HepG2 (cell line): ENCODE data around the gene ROM1. TPM values are rescaled to one million over a fixed set of nuclear protein-coding genes. Genes with fewer than 3 reads are reported as not detected.

Source experiments
- ATAC-seq: fragments of 200-7000 bp; cut with Tn5 transposase; 3 replicates; pipeline ENCODE4 v1.9.1; 2020; ENCODE audit warnings: mild to moderate bottlenecking, moderate library complexity
- BruUV-seq: library from RNA; stranded (reverse); fragments of 400-500 nt; replicated peaks from 2 replicates; lab custom pipeline; 2021; lab: Mats Ljungman, UMichigan
- CTCF ChIA-PET: fragments of 300-600 bp; formaldehyde crosslinking; extraction: SDS; loops from one replicate; lab custom pipeline; 2021; ENCODE audit warnings: low total read pairs, inconsistent platforms, low intra/inter-chr PET ratio; lab: Yijun Ruan, JAX
- POLR2A ChIA-PET: fragments of 350-600 bp; sonication (Branson Sonifier 250); formaldehyde crosslinking; loops from one replicate; lab custom pipeline; 2020; ENCODE audit warnings: antibody characterized with exemption, inconsistent platforms; lab: Yijun Ruan, JAX
- DNase-seq: peaks from one replicate; pipeline ENCODE4 v3.0.0-alpha.2; 2015; ENCODE audit warnings: low spot score
- FAIRE-seq: peaks from 3 replicates; lab custom pipeline; 2011; peaks lifted over from hg19 to GRCh38; lab: Jason Lieb, UNC
- H2AFZ ChIP-seq: one replicate; pipeline ENCODE4 v1.6.1; 2011; ENCODE audit warnings: low read length, inconsistent platforms
- H3K27ac ChIP-seq: fragments of 300-600 bp; 3 replicates; pipeline ENCODE4 v1.8.0; 2011; ENCODE audit warnings: mixed run types, mild to moderate bottlenecking, mixed read lengths, low read length, inconsistent platforms; ENCODE audit not compliant: insufficient read depth; ENCODE audit errors: extremely low read length
- H3K27me3 ChIP-seq, 2 experiments: fragments of 200-600 bp in 1 of 2; 2 replicates in 1 of 2; 3 replicates in 1 of 2; pipeline versions ENCODE4 v1.6.0 to v1.8.0; 2011; ENCODE audit warnings: low read length in 2 of 2, mild to moderate bottlenecking in 2 of 2, moderate library complexity in 2 of 2, inconsistent platforms in 1 of 2; ENCODE audit not compliant: insufficient read depth in 2 of 2, control insufficient read depth in 1 of 2
- H3K36me3 ChIP-seq, 2 experiments: fragments of 200-600 bp in 1 of 2; replicated peaks in 1 of 2; 2 replicates in 1 of 2; 3 replicates in 1 of 2; pipeline versions ENCODE4 v1.5.1 to v1.8.0; 2011; ENCODE audit warnings: low read length in 2 of 2, inconsistent platforms in 1 of 2; ENCODE audit not compliant: insufficient read depth in 2 of 2, control insufficient read depth in 1 of 2
- H3K4me1 ChIP-seq: 2 replicates; pipeline ENCODE4 v1.5.1; 2012; ENCODE audit warnings: low read length, inconsistent platforms; ENCODE audit not compliant: insufficient read depth
- H3K4me2 ChIP-seq: 2 replicates; pipeline ENCODE4 v1.6.0; 2011; ENCODE audit warnings: low read depth, low read length, inconsistent platforms
- H3K4me3 ChIP-seq, 3 experiments: fragments of 200-600 bp in 1 of 3; sonication (generic), shearing (Covaris generic) in 1 of 3; replicated peaks in 1 of 3; 2 replicates each; pipeline ENCODE4 v1.5.1; 2011 to 2016; ENCODE audit warnings: low read length in 3 of 3, inconsistent platforms in 2 of 3, low read depth in 2 of 3, mild to moderate bottlenecking in 2 of 3, control low read depth in 1 of 3, mixed read lengths in 1 of 3; ENCODE audit not compliant: insufficient read depth in 1 of 3
- H3K79me2 ChIP-seq: one replicate; pipeline ENCODE4 v1.6.1; 2011; ENCODE audit warnings: low read length, inconsistent platforms; ENCODE audit not compliant: insufficient read depth
- H3K9ac ChIP-seq: 2 replicates; pipeline ENCODE4 v1.6.0; 2011; ENCODE audit warnings: mild to moderate bottlenecking, low read depth, low read length, inconsistent platforms; ENCODE audit not compliant: insufficient read depth
- H3K9me3 ChIP-seq: 2 replicates; pipeline ENCODE4 v1.5.1; 2012; ENCODE audit warnings: mild to moderate bottlenecking, low read length
- H4K20me1 ChIP-seq: 2 replicates; pipeline ENCODE4 v1.6.0; 2011; ENCODE audit warnings: inconsistent platforms, mild to moderate bottlenecking, low read length, moderate library complexity; ENCODE audit not compliant: insufficient read depth
- SMARCC2 ChIP-seq: fragments of 450-650 bp; IDR thresholded peaks from 2 replicates; pipeline ENCODE4 v1.6.1; 2017; ENCODE audit warnings: antibody characterized with exemption, mild to moderate bottlenecking
- ZIK1 ChIP-seq: sonication (generic); formaldehyde crosslinking; IDR thresholded peaks from 2 replicates; pipeline ENCODE4 v1.5.0; 2020; ENCODE audit warnings: mild to moderate bottlenecking, low read depth, missing genetic modification reagents, borderline replicate concordance
- ZNF292 ChIP-seq: sonication (generic); formaldehyde crosslinking; IDR thresholded peaks from 2 replicates; pipeline ENCODE4 v1.8.1; 2022; ENCODE audit warnings: mild to moderate bottlenecking, low read depth, missing genetic modification reagents, borderline replicate concordance
- ZNF572 ChIP-seq: sonication (generic); formaldehyde crosslinking; IDR thresholded peaks from 2 replicates; pipeline ENCODE4 v1.5.1; 2020; ENCODE audit warnings: mild to moderate bottlenecking, missing genetic modification reagents
- ZNF619 ChIP-seq: sonication (generic); formaldehyde crosslinking; IDR thresholded peaks from 2 replicates; pipeline ENCODE4 v1.4.0; 2020; ENCODE audit warnings: mild to moderate bottlenecking, missing genetic modification reagents
- ZNF7 ChIP-seq: IDR thresholded peaks from 2 replicates; pipeline ENCODE4 v1.6.1; 2016; ENCODE audit warnings: missing biosample characterization, missing genetic modification reagents
- ZSCAN25 ChIP-seq: sonication (generic); formaldehyde crosslinking; IDR thresholded peaks from 2 replicates; pipeline ENCODE4 v1.8.0; 2022; ENCODE audit warnings: mild to moderate bottlenecking, missing genetic modification reagents
- WGBS: methylation state at CpG from one replicate; pipeline ENCODE4 v1.1.6; 2017; ENCODE audit warnings: low lambda C conversion rate; 5-methylcytosine and 5-hydroxymethylcytosine counted together
- in situ Hi-C: cut with HindIII; loops from 2 replicates; pipeline ENCODE4 v1.10.0; 2017; ENCODE audit warnings: low pct_unique_long_range_greater_than_20kb; ENCODE audit not compliant: extremely low pct_ligation_motif_present
- intact Hi-C: fragments of 100-400 bp; cut with micrococcal nuclease; formaldehyde crosslinking; loops from one replicate; pipeline ENCODE4 v1.10.0; 2022; ENCODE audit not compliant: unreplicated experiment
- polyA plus RNA-seq, 8 experiments: library from polyadenylated mRNA; depleted of rRNA in 3 of 8; stranded (reverse) in 7 of 8; unstranded in 1 of 8; fragments of >200 nt; fragmentation: Illumina TruSeq in 4 of 8; extraction: Trizol in 4 of 8; gene quantifications; 2 replicates each; pipeline versions ENCODE4 v1.2.1 to v1.2.3, GENCODE V29; 2011 to 2016; ENCODE audit warnings: low read depth in 4 of 8, missing spikeins in 1 of 8, mixed read lengths in 1 of 8; ENCODE audit not compliant: insufficient read depth in 1 of 8
- total RNA-seq, 5 experiments: library from RNA; depleted of rRNA; stranded (reverse); fragments of >200 nt; fragmentation: Illumina TruSeq; extraction: Trizol; gene quantifications; 2 replicates each; pipeline ENCODE4 v1.2.3, GENCODE V29; 2016; ENCODE audit warnings: low read depth in 1 of 5
- TF ChIP-seq, protein P1 (sequence below): sonication (generic); formaldehyde crosslinking; IDR thresholded peaks from 2 replicates; pipeline ENCODE4 v1.5.0; 2020; ENCODE audit warnings: mild to moderate bottlenecking, missing genetic modification reagents, moderate library complexity
- TF ChIP-seq, protein P2 (sequence below): sonication (generic); formaldehyde crosslinking; IDR thresholded peaks from 2 replicates; pipeline ENCODE4 v1.4.0; 2020; ENCODE audit warnings: missing genetic modification reagents, mild to moderate bottlenecking, borderline replicate concordance

Gene ROM1
- total and polyA plus RNA-seq, 2 of the 13 experiments (the other 11 are each of a cell fraction or from before 2014, with no cell fraction given), result 1.2 to 2.4 TPM

DNA sequence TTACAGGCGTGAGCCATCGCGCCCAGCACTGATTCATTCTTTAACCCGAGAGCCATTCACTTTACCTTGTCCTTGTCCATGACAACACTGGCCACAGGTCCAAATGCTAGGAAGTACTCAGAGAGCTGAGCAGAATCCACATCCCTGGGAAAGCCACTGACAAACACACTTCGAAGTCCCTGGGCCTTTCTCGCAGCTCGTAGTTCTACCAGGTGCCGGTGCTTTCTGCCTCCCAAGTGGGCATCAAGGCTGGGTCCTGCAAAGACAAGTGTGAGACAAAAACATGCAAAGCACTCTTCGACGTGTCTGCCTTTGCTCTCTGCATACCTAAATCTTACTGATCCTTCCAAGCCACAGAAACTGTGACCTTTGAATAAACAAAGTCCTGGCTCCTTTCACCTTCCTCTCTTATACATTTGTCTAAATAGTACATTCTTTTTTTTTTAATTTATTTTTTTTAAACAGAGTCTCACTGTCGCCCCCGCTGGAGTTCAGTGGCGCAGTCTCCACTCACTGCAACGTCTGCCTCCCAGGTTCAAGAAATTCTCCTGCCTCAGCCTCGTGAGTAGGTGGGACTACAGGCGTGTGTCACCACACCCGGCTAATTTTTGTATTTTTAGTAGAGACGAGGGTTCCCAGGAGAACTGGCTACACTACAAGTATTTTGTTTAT lies 24.0 kb upstream of the ROM1 start:
- Histone ChIP-seq H4K20me1 (no peaks in the 10 kb centered on the region), H3K4me3 (no peak overlapping the region), H3K27me3 (no peaks in the 10 kb centered on the region; a peak in 1 of 5 replicates), H2AFZ (no peak overlapping the region), H3K79me2 (peaks cover 18% of the 10 kb centered on the region), H3K4me1 (peaks cover 51% of the 10 kb centered on the region), H3K4me2 (0 out of 2 replicates have a peak overlapping the region, but pooled peaks have one; percentile 23), H3K36me3 (peaks cover 9% of the 10 kb centered on the region in 2 experiments; a peak in 4 of 5 replicates), H3K9ac (no peak overlapping the region), H3K27ac (peak overlapping the region; percentile 76), H3K9me3 (no peaks in the 10 kb centered on the region)
- DNase-seq (no peak), FAIRE-seq (no peak), ATAC-seq (no peak)
- POLR2A ChIA-PET, result interaction anchor here (0.8 to 4.4 kb wide), 10 partner anchors 10 to 252 kb away, joined by 3 to 160 read pairs (median 8); partner anchors contain the start of genes C11orf98, CSKMT, EEF1G and GANAB
- TF ChIP-seq ZIK1 (CRISPR knock-in tag), result no peak
- TF ChIP-seq ZNF292 (CRISPR knock-in tag), result no peak
- TF ChIP-seq ZSCAN25 (CRISPR knock-in tag), result no peak
- TF ChIP-seq, protein P1, sequence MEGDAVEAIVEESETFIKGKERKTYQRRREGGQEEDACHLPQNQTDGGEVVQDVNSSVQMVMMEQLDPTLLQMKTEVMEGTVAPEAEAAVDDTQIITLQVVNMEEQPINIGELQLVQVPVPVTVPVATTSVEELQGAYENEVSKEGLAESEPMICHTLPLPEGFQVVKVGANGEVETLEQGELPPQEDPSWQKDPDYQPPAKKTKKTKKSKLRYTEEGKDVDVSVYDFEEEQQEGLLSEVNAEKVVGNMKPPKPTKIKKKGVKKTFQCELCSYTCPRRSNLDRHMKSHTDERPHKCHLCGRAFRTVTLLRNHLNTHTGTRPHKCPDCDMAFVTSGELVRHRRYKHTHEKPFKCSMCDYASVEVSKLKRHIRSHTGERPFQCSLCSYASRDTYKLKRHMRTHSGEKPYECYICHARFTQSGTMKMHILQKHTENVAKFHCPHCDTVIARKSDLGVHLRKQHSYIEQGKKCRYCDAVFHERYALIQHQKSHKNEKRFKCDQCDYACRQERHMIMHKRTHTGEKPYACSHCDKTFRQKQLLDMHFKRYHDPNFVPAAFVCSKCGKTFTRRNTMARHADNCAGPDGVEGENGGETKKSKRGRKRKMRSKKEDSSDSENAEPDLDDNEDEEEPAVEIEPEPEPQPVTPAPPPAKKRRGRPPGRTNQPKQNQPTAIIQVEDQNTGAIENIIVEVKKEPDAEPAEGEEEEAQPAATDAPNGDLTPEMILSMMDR (CRISPR knock-in tag), result peak; percentile 24; the same call in 1 of the 2 replicates
- TF ChIP-seq ZNF619 (CRISPR knock-in tag), result no peak
- TF ChIP-seq, protein P2, sequence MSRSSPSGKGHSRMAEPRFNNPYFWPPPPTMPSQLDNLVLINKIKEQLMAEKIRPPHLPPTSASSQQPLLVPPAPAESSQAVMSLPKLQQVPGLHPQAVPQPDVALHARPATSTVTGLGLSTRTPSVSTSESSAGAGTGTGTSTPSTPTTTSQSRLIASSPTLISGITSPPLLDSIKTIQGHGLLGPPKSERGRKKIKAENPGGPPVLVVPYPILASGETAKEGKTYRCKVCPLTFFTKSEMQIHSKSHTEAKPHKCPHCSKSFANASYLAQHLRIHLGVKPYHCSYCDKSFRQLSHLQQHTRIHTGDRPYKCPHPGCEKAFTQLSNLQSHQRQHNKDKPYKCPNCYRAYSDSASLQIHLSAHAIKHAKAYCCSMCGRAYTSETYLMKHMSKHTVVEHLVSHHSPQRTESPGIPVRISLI (CRISPR knock-in tag), result peak; percentile 55; the same call in 1 of the 2 replicates
- 0 out of 2 replicates have a peak, but pooled peaks have one; percentile 20 for TF ChIP-seq ZNF572
- TF ChIP-seq SMARCC2, result no peak
- TF ChIP-seq ZNF7 (CRISPR knock-in tag), result peak; percentile 66; the same call in 1 of the 2 replicates
- CTCF ChIA-PET, result interaction anchor here (1.0 to 1.4 kb wide), 2 partner anchors 24 to 29 kb away, joined by 3 read pairs; partner anchors contain the start of gene ROM1
- in situ Hi-C loops (no loop called here), intact Hi-C loops (no loop called here)
- 71% methylated on average over 18 of the region's 18 CpGs for WGBS
- BruUV-seq, result no TSS peak
